ENCODE data around the gene MAL.

GRCh38 chr2:94990956-94991355 is 34.6 kb upstream of the MAL start:
- no peak for TF ChIP-seq BHLHE40 (IDR thresholded peaks at IDR 0.05; ENCODE audit: borderline replicate concordance)
- TF ChIP-seq NFRKB (IDR thresholded peaks at IDR 0.05), result no peak
- no peak for TF ChIP-seq SP1 (IDR thresholded peaks at IDR 0.05)
- no peak for TF ChIP-seq PKNOX1 (IDR thresholded peaks at IDR 0.05)
- no peak for TF ChIP-seq FOXK2 (IDR thresholded peaks at IDR 0.05)
- TF ChIP-seq ZNF384 (IDR thresholded peaks at IDR 0.05), result no peak
- TF ChIP-seq LEF1 (IDR thresholded peaks at IDR 0.05; ENCODE audit: borderline replicate concordance), result no peak
